Skeletal muscle cell (primary cell): ENCODE data around the gene SHISA9.
"Not testable (repeated sequence)": the region's sequence is repeated elsewhere in the genome, so short reads cannot be mapped to it uniquely, and the experiment has no call there.

Source experiments
- DNase-seq: peaks from one replicate; pipeline ENCODE4 v3.0.0-alpha.2; 2010; ENCODE audit warnings: low read depth
- H3K4me3 ChIP-seq: 2 replicates; pipeline ENCODE4 v1.5.1; 2011; ENCODE audit warnings: low read depth, mild to moderate bottlenecking, control low read depth, low read length, moderate library complexity

Gene SHISA9

DNA sequence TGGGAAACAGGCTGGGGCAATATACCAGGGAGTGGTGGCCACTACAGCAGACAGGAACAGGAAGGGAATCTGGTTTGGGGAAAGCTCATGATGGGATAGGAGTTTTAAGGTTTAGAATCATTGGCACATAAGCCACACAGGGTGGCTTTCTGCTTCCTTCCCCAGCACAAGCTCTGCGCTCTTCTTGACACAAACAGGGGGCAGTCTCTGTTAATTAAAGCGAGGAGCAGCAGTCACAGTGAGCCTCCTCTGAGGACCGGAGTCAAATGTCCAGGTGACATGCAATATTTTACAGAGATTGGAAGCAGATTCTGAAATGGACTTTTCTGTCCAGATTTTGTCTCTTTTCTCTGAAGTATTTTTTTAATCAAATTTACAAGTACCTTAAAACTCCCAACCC, 2.8 kb upstream of the SHISA9 start:
- no peak for DNase-seq
- H3K4me3 ChIP-seq, result no peak overlapping the region

DNA sequence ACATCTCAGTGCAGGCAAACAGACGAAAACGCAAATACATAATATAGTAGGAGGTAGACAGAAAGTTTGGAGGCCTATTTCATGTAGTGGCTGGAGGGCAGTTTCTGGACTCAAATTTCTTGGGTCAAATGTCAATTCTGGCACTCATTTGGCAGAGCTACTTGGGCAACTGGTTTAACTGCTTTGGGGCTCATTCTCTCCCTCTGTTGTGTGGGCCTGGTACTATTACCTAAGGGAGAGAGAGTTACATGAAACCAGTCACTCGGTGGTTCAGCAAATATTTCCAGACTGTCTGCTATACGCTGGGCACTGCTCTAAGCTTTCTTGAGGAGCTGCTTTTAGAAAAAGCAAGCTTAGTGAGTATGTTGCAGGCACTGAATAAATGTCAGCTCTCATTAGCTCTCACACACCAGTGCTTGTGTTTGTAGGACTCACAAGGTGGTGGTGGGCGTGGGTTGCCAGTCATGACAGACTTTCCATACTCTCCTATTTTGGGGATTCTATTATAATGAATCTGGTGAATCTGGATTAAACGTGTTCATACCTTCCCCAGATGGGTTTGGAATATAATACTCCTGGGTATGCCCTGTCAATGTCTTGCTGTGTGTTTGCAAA, 1.8 kb upstream of the SHISA9 start:
- DNase-seq, result no peak

DNA sequence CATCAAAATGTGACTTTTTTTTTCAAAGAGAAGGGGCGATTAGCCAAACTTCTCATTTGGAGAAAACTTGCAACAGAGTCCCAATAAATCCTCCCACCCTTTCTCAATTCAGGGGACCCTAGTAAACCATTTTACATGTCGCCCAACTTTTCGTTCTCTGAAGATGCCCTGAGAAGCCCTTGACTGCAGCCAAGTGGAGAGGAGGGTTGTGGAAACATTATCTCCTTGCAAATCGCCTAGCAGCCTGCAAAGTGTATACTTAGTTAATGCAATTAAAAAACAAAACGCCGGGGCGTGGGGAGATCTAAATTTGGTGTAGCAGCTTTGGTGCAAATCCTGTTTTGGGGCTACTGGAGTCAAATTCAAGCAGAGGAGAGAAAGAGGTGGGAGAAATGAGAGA, 1.2 kb upstream of the SHISA9 start:
- no peak for DNase-seq
- H3K4me3 ChIP-seq, result no peak overlapping the region

More for the DNA sequence above, 1.8 kb upstream of the SHISA9 start:
- H3K4me3 ChIP-seq, result no peak overlapping the region

DNA sequence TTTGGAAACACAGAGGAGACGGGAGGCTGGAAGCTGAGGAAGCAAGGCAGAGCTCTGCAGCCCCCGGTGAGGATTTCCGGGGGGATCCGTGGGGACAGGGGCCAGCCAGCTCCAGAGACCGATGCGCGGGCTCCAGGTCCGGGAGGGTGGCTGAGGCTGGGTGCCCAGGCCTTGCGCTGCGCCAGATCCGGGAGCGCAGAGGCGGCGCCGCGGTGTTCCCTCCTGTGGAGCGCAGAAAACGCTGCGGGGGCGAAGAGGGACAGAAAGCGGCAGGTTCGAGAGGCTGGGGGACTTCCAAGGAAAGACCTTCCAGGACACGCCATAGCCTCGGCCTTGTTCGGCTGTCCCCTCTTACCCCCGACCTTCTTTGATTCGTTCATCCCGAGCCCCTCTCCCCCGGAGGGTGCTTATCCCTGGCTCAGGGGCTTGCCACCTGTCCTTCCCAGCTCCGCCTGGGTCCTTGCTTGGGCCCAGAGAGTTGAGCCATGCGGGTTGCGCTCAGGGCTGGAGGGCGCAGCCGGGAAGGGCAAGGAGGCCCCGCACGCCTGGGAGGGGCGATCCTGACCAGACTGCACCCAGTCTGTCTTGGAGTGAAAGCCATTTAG, 697 bp upstream of the SHISA9 start:
- peak overlapping the region; percentile 29 for H3K4me3 ChIP-seq
- DNase-seq, result no peak

DNA sequence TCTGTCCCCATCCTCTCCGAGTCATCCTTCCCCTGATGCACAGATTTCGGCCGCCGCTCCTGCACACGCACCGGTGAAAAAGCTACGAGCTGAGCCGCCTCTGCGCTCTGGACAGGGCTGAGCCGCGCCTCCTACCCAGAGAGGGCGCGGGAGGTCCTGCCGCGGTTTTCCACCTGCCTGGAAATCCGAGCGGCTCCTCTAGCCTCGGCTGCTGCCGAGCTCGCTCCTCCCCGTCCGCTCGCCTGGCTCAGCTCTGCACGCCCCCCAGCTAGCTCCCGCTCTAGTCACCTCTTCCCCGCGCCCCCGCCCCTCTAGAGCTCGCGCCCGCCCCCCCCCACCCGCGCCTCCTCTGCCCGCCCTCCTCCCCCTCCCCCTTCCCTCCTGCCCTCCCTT, 198 bp upstream of the SHISA9 start:
- H3K4me3 ChIP-seq, result peak overlapping the region; percentile 56
- no peak for DNase-seq

DNA sequence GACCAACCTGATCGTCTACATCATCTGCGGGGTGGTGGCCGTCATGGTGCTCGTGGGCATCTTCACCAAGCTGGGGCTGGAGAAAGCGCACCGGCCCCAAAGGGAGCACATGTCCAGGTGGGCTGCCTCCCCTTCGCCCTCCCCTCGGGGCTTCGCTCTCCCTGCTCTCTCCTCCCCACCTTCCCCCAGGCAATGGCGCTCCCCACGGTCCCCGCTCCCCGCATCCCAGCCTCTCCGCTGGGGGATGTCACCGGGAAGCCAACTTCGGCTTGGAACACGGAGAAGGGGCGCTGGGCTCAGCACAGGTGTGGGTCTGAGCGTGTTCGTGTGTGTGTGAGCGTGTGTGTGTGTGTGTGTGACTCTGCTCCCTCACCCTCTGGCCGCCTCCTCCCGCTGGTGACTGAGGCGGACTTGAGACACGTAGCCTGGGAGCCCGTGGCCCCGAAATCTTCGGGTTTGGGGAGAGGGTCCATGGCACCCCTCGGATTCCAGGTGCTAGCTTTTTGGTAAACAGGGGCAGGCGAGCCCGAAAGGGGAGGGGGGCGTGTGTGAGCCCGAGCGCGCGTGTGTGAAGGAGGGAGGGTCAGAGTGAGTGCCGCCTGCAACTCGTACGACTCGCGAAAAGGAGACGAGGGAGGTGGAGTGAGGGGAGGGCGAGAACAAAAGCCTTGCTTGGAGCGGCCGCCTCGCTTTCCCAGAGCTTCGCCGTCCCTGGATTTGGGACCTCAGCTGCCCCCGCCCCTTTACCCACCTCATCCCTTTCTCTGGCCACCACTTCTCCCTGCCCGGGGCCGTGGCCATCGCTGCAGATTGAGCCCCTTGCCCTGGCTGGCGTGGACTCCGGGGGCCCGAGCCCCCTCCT, 1.3 kb downstream of the SHISA9 start:
- peak overlapping the region; percentile 56 for H3K4me3 ChIP-seq
- no peak for DNase-seq

DNA sequence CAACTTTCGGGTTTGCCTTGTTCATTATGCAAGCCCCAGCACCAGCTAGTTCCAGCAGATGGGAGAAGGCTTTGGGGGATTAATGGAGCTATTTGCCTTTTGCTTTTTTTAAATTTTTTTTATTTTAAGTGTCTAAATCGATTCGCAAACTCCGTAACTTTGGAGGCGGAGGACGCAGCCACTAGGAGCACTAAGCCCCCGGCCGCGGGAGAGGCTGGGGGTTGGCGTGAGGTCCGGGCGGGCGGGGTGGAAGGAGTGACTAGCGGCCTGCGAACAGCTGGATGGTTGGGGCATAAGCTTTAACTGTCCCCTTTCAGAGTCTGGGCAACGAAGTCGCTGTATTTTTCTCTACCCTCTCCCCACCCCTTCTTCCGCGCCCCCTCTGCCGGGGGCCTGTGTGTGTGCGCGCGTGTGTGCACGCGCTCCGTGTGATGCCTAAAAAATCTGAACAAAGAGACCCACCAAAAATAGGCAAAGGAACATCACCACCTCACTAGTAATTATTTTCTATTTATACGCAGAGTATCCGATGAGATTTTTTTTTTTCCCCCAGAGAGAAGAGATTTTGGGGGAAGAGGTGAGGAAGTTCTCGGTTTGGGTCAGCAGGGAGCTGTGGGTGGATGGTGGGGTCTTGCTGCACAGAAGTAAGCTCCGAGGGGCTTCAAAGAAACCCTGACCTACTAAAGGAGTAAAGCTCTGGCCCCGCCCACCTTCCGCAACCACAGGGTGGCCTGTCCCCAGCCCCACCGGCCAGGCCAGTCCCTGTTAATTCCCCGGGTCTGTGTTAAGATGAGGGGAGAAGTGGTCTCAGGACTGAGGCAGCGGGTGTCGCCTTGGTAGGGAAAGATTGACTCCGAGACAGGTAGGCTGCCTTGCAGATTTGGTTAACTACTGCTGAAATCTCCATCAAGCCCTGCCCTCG, 2.3 kb downstream of the SHISA9 start:
- peak overlapping the region; percentile 56 for H3K4me3 ChIP-seq
- DNase-seq, result no peak

DNA sequence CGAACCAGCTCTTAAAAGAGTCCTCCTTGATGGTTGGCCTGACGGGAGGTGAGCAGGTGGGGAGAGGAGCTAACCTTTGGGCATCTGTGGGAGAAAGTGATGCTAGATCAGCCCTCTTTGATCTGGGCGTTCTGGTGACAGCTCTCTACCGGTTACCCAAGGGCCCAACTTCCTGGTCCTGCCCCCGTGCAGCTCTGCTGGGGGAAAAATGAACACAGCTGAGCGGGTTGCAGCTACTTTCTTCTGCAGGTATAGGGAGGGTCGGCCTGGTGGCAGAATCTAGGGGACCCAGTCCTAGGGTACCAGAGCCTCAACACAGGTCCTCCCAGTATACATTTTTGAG, 2.9 kb downstream of the SHISA9 start:
- no peak for DNase-seq
- H3K4me3 ChIP-seq, result peak overlapping the region; percentile 56

DNA sequence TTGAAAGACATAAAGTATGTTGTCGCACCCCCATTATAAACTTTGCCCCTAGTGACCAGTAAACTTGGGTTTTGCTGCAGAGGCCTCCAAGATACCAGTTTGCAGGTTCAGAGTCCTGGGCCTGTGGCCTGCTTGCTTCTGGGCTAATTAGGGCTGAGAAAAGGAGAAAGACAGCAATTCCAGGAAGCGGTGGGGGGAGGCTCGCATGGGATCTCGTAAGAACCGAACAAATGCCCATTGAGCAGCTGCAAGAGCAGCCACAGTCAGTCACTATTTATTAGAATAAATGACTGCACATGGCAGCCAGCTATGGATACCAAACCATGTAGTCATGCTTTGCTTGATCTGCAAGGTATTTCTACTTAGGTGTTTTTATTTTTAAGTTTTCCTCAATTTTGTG, 4.9 kb downstream of the SHISA9 start:
- H3K4me3 ChIP-seq, result no peak overlapping the region
- no peak for DNase-seq

DNA sequence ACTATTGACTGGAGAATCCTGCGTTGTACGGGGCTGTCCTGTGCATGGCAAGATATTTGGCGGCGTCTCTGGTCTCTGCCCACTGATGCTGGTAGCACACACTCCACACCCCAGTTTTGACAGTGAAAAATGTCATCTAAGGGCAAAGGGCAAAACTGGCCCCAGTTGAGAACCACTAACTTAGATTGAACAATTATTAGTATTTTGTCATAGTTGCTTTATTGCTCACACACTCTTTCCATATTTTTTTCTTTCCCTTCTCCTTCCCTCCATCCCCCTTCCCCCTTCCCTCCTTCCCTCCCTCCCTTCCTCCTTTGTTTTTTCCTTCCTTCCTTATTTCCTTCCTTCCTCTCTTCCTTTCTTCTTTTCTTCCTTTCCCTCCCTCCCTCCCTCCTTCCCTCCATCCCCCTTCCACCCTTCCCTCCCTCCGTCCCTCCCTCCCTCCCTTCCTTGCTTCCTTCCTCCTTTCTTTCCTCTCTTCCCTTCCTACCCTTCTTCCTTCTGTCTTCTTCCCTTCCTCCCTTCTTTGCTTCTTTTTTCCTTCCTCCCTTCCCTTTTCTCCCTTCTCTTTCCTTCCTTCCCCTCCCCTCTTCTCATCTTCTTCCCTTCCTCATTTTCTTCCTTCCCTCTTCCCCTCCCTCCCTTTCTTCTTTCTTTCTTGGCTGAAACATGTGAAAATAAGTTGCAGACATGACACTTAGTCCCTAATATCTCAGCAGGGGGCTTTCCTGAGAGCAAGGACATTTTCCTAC, 5.5 kb downstream of the SHISA9 start:
- no peak for DNase-seq
- no peak overlapping the region for H3K4me3 ChIP-seq

DNA sequence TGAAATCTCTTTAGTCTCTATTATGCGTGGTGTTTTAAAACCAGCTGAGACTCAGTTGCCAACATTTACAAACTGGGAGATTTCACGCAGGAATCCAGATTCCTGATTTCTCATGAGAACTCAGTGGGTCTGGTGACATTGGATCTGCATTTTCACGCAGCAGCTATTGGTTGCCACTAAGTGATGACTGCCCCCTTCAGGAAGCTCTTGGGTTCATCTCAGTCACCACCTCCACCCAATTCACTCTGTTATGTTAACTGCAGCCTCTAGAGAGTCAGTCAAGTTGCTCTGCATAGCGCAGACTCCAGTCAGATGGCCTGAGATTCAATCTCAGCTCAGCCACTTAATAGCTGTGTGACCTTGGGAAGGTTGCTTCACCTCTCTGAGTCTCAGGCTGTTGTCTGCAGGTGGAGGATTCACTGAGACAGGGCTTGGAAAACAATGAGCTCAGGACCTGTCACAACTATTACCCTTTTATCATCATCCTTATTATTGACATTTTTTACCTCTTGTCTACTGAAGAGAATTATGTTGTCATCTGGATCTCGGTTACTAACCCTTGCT, 6.4 kb downstream of the SHISA9 start:
- no peak for DNase-seq
- no peak overlapping the region for H3K4me3 ChIP-seq

DNA sequence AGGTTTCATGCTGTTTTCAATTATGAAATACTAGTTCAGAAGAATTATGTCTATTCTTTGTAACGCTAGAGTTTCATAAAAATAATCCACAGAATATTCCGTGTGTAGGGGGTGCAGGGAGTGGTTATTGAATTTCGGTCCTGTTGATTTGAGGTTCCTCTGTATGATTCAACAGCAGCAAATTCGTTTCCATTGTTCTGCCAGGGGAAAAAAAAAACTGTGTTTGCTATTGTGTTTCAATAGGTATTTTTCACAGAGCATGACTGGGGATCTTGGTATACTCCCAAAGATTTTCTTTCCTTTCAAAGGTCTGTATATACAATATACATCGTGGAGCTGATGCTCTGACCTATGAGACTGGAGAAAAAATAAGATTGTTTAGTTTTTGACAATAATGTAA, 15.8 kb downstream of the SHISA9 start:
- H3K4me3 ChIP-seq, result no peak overlapping the region
- DNase-seq, result no peak

DNA sequence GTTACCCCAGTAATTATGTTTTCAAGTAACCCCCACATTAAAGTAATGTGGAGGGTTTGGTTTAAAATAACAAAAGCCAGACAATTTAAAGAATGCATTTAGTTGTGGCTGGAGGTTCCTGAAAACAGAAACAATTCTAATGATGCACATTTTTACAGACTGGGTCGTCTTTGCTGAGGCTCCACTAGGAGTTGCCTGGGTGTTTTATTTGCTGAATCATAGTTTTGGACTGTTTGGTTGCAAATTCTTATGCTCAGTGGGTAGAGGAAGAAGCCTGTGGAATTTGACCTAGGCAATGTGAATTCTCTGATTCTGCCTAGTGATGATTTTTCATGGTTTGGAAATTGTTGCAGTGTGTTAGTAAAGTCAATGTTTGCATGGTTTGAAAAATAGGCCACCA, 16.3 kb downstream of the SHISA9 start:
- DNase-seq, result no peak
- H3K4me3 ChIP-seq, result no peak overlapping the region

DNA sequence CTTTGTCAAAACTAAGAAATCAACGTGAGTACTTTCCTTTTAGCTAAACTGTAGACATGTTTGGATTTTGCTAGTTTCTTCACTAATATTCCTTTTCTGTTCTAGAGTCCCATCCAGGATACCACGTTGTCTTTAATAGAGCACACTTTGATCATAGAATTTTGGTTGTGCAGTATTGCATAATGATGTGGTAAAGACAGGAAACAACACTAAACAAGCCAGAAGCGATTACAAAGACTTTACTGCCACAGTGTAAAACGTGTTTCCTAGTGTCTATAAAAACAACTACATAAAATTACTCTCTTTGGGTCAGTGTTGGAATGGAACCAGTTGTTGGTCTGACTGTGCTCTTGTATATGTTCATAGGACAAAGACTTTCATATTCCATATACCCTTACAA, 19.3 kb downstream of the SHISA9 start:
- no peak overlapping the region for H3K4me3 ChIP-seq
- no peak for DNase-seq

DNA sequence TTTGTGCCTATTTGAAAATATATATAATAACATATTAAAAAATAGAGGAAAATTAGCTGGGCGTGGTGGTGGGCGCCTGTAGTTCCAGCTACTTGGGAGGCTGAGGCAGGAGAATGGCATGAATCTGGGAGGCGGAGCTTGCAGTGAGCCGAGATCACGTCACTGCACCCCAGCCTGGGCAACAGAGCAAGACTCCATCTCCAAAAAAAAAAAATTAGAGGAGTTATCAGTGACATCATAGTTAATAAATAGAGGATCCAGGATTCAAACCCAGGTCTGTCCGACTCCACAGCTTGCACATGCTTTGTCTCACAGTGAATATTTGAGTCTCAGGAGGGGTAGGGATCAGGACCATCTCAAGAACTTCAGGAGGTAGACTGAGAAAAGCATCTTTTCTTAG, 22.2 kb downstream of the SHISA9 start:
- not testable (repeated sequence) for DNase-seq, H3K4me3 ChIP-seq

DNA sequence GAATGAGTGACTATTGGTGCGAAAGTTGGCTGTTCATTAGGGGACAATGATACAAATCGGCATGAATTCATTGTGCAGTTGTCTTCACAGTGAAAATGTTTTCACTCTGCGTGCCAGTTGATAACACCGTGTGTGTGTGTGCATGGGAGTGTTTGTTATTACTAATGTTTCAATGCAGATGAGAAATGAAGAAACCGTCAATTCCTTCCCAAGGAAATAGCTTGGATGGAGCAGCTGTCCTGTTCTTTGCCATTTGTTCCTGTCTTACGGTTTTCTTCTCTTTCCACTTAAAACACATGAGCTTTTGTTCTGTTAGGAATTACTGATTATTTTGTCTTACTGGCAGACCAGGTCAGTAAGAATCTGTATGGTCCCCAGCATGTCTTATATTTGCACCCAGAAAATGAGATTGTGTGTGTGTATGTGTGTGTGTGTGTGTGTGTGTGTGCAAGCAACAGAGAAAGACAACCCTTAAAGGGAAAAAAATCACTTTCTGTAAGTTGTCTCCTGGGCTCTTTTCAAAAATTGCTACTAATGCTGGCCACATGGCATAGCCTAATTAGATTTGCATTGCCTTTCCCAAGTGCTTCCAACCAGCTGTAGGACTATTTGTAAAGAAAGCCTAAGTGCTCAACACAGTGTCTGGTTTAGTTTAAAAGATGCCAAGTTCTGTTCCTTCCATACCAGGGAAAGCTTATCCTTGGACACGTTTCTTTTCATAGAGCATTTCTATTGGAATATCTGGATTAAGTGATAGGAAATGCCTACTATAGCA, 23.8 kb downstream of the SHISA9 start:
- DNase-seq, result no peak
- H3K4me3 ChIP-seq, result no peak overlapping the region

DNA sequence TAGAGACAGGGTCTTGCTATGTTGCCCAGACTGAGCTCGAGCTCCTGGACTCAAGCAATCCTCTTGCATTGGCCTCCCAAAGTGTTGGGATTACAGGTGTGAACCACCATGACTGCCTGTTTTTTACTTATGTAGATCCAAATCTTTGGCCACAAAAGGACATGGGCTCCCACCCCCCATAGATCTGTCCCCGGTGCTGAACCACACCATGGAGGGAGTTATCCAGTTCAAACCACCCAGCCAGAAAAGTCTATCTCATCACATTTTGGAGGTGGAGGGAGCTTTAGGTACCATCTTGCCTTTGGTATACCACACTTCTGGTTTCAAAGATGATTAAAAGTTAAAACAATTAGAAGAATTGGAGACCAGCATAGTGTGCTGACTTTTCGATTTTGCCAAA, 26.2 kb downstream of the SHISA9 start:
- DNase-seq, result no peak
- H3K4me3 ChIP-seq, result no peak overlapping the region

DNA sequence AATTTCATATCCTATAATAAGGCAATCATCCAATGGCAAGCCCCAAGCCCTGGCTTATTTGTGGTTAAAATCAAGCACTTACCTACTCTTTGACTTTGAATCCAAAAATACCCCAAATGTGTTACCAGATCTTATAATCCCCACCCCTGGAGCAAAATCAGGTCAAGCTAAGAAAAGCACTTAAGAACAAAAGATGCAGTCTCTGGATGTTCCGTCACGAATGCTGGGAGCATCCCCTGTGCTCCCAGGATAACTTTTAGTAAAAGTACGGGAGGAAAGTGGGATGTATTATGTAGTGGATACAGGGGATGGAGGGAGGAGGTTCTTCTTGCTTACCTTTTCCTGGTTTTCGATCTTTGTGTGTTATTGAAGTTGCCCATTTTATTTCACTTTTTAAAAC, 29.5 kb downstream of the SHISA9 start:
- H3K4me3 ChIP-seq, result no peak overlapping the region
- DNase-seq, result no peak
